SH-SY5Y (cell line): ENCODE data around the gene SLC35F3.

Experiments used
- GATA2 ChIP-seq: IDR thresholded peaks from 2 replicates; pipeline ENCODE4 v1.6.1; 2011; ENCODE audit warnings: mild to moderate bottlenecking, low read depth, low read length
- GATA3 ChIP-seq: IDR thresholded peaks from 2 replicates; pipeline ENCODE4 v1.6.1; 2011; ENCODE audit warnings: low read depth, mild to moderate bottlenecking, low read length, moderate library complexity

DNA sequence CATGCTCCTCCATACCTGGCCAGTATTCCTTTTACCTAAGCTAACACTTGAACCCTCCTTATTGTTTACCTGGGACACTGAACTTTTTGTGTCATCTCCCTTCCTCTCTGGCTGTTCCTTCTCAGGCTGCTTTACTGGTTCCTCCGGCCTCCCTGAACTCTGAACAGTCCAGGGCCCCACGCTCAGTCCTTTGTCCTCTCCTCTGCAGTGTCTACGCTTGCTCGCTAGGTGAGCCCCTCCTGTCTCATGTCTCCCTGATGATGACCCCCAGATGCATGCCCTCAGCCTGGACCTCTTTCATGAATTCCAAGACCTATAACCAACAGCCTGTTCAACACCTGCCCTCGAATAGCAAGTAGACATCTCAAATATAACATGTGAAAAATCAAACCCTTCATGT lies 360.4 kb downstream of the SLC35F3 start:
- TF ChIP-seq GATA3 (no peak), GATA2 (no peak)
